Effector CD4-positive, alpha-beta T cell (primary cell): Measurements from ENCODE around the gene MRGPRX3. TPM values are rescaled to one million over a fixed set of nuclear protein-coding genes. Genes with fewer than 3 reads are reported as not detected.
"Not testable (repeated sequence)": the region's sequence is repeated elsewhere in the genome, so short reads cannot be mapped to it uniquely, and the experiment has no call there.

Experiments used
- DNase-seq: peaks from one replicate; pipeline ENCODE4 v3.0.0-alpha.2; 2020
- total RNA-seq: gene quantifications from one replicate; lab custom pipeline; 2026; lab: John Stamatoyannopoulos, UW

MRGPRX3 gene
- not detected for total RNA-seq

DNA sequence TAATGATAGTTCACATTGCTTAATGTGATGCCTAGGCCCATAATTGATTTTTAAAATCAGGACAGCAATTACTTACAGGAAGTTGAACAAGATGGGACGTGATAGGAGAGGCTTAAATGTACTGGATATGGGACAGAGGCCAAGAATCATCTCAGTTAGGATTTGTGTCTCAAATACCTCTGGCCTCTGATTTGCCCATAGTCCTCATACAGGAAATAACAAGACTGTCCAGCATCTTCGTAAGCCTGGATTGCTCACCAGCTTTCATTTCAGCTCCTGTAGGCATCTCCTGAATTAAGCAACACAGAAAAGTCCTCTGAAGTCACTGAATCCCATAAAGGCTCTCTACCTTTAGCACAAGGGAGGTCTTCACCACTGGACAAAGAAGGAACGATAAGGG, at the start of gene MRGPRX3:
Gene MRGPRX3 (plus strand): TSS at position 231 of the 400 bp plus-strand sequence. CDS start 4,632 bp downstream, outside the sequence.
- no peak for DNase-seq

- DNase-seq = no peak
Measured at GRCh38 chr11:18088366-18088765, 44.0 kb upstream of the MRGPRX3 start.

DNA sequence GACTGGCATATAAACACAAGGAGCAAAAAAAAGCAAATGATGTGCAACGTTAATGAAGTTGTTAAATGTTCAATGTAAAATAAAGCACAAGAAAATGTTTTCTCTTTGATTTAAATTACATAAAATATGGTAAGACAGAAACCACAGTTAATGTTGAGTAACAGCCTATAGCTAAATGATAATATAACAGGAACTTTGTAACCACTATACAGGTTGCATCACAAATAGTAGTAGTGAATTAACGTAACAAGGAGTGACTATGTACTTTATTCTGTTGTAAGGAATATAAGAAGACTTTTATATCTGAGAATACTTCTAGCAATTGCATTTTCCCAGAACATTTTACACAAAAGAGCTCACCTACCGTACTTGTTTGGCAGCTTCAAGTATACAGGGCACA, 43.4 kb upstream of the MRGPRX3 start:
- no peak for DNase-seq

GRCh38 chr11:18091731-18092130, 40.6 kb upstream of the MRGPRX3 start:
- no peak for DNase-seq

- DNase-seq = no peak
Measured at GRCh38 chr11:18093959-18094358, 38.4 kb upstream of the MRGPRX3 start.

DNA sequence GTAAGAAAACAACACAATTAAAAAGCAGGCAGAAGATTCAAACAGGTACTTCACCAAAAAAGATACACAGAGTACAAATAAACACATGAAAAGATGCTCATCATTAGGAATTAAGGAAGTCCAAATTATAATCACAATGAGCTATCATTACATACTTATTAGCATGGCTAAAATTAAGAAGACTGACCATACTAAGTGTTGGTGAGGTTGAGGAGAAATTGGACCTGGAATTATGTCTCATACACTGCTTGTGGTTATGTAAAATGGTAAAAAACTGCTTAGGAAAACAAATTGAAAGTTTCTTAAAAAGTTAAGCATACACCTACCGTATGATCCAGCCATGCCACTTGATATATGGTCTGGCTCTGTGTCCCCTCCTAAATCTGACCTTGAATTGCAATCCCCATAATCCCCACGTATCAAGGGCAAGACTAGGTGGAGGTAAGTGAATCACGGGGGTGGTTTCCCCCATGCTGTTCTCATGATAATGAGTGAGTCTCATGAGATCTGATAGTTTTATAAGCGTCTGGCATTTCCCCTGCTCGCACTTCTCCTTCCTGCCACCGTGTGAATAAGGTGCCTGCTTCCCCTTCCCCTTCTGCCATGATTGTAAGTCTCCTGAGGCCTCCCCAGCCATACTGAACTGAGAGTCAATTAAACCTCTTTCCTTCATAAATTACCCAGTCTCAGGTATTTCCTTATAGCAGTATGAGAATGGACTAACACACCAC, 31.3 kb upstream of the MRGPRX3 start:
- DNase-seq = no peak

GRCh38 chr11:18105086-18105801, 27.1 kb upstream of the MRGPRX3 start:
- no peak for DNase-seq

DNA sequence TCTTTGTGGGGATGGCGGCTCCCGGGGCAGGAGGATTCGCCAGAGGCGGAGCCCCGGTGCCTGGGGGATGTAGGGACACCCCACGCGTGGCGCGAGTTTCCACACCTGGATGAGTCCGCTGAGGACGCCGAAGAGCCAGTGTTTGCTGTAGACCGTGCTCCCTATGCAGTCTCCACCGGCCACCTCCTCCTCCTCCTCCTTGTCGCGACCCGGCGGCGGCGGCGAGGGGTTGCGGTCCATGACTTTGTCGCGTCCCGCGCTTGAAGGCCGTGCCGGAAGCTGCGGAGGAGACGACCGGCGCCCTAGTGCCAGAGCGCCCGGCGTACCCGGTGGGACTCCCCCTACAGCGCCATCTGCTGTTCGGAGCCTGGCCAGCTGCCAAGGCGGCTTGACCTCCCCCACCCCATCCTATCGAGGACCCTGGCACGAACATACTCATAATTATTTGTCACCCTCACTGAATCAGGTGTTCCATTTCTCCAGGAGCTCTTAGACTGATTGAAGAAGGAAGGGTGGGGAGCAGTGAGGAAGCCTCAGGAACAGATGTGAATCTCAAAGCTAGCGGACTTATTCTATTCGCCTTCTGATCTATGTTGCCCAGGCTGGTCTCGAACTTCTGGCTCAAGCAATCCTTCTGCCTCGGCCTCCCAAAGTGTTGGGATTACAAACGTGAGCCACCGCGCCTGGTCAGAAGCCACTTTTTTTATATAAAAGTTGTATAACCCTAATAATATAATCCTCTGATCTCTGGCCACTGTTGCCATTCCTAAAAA, 26.4 kb upstream of the MRGPRX3 start, which contains the start of gene SAAL1:
Gene SAAL1 (minus strand): TSS at position 281 of the 773 bp plus-strand sequence. CDS start 41 bp downstream, at position 240.
- peak; percentile 84 for DNase-seq

DNA sequence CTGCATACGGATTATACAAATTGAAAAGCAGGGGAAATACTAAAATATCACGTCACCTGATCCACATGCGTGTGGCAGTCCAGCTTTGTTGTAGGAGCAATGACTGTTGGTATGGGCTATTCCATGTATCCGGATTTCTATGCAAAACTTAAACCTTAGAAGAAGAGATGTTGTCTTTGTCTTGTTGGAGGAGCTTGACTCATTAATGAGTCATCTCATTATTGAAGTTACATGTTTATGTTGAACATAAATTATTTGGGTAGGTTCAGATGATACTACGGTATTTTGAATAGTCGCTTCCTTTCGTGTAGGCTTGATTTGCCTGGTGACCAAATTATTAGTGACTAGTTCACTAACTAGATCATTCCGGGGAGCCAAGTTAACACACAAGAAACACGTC, 25.7 kb upstream of the MRGPRX3 start:
- no peak for DNase-seq

DNA sequence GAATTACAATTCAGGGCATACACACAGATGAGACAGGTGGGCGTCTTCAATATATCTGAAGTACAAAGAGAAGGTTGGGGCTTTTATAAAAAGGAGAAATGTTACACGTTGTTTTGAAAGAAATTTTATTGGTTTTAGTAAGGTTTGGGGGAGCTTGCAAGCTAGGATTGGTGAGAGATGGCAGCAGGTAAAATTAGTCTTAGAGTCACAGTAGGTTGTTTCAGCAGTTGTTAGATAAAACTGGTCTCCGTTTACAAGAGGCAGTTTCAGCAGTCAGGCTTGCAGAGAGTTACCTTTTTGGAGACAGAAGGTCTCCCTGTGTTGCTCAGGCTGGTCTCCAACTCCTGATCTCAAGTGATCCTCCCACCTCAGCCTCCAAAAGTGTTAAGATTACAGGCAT, 24.1 kb upstream of the MRGPRX3 start:
- no peak for DNase-seq

GRCh38 chr11:18111005-18111404, 21.4 kb upstream of the MRGPRX3 start:
- no peak for DNase-seq

DNA sequence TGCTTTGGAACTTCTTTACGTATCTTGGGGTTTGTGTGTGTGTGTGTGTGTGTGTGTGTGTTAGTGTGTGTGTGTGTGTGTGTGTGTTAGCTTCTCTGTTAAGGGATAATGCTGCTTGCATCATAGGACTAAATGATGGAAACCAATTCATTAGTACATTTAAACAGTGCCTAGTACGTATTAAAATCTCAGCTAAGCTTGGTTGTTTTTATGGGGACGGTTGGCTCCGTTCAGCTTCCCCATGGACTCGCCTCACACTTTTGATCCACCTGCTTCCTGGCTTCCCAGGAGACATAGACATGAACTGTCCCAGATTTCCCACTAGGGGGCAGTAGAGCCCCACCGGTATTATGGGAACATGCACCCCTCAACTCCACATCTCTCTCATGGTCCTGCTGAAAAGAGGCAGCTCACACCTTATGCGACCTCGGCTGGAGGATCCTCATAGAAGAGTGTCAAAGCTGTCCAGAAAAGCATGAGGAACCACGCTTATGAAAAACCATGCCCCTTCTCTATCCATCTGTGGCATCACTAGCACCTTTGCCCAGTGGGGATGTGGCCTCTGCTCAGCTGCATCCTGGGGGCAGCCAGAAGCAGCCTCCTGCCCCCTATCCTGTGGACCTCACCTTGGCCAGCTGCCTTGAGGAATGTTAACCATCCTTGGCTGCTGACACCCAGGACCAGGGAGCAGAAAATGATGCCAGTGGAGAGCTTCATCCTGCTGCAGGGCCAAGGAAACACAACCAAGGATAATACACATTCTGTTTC, 16.8 kb upstream of the MRGPRX3 start:
- DNase-seq = peak; percentile 54

- DNase-seq = not testable (repeated sequence)
Measured at GRCh38 chr11:18121331-18121828, 11.0 kb upstream of the MRGPRX3 start.

- not testable (repeated sequence) for DNase-seq
Measured at GRCh38 chr11:18131115-18131514, 1.3 kb upstream of the MRGPRX3 start.

DNA sequence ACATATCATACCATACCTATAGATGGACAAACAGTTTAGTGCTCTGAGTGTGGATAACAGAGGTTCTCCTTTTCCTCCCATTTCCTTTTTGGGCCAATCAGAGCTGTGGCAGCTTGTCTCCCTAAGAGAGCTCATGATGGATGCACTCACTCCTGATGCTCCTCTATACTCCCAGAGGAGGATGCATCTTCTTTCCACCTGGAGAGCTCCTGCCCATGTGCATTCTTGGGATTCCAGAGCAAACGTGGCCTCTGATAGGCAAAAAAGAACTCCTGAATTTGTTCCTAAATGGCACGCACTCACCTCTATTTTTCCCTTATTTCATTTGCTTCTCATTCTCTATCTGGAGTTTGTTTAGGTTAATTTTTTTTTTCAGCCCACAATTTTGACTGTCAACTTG, 2.9 kb downstream of the MRGPRX3 start:
- DNase-seq = no peak

GRCh38 chr11:18137186-18137800, 4.9 kb downstream of the MRGPRX3 start:
- no peak for DNase-seq

GRCh38 chr11:18140145-18140544, 7.8 kb downstream of the MRGPRX3 start:
- DNase-seq = no peak

DNA sequence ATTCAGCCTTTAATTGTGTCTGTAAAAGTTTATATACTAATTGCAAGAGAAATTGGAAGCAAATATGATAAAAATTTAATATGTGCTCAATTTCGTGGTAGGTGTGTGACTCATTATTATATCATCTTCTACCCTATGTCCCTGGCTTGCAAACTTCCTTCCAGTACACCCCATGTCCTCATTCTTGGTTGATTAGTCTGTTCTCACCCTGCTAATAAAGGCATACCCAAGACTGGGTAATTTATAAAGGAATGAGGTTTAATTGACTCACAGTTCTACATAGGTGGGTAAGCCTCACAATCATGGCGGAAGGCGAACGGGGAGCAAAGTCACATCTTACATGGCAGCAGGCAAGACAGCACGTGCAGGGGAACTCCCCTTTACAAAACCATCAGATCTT, 11.9 kb downstream of the MRGPRX3 start:
- no peak for DNase-seq

DNA sequence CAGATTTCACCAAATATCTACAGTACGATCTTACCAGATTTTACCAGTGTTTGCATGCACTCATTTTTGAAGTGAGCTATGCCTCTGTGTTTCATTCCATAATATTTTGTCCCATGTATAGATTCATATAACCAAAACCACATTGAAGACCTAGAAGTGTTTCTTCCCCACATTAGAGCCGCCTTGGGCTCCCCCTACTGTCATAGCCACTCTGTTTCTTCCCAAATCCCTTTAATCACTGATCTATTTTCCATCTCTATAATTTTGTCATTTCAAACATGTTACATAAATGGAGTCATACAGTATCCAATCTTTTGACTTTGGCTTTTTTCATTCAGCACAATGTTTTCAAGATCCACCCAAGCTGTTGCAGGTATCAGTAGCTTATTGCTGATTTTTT, 12.7 kb downstream of the MRGPRX3 start:
- no peak for DNase-seq

DNA sequence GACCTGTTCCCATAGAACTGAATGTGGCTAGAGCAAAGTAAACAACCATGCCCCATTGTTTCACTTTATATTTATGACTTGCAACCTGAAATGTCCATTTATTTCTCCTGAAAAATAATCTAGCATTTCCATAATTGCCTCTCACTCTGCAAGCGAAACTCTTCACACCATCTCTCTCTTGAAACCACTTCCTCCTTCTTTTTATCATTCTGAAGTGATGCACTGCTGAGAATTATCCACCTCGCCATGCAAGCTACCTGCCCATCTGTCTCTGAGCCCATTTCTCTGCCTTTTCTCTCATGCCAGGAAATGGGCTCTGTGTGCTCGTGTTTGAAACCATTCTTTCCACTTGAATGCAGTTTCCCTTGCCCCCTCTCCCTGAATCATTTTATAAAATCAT, 13.5 kb downstream of the MRGPRX3 start:
- no peak for DNase-seq

DNA sequence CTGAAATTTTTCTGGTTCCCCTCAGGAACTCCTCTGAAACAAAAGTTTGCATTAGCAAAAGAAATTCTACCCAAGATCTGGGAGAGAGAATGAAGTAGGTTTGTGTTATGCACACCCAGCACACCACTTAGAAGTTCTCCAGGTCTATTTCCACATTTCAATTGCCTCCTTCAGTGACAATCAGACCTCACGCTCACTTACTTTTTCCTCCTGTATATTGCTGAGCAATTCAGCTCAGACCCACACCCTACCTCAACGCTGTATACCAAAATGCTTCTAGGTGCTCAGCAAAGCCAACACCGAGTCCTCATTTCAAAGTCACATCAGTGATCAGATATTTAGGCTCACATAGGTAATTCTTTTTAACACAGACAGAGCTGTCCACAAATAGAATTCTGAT, 19.2 kb downstream of the MRGPRX3 start:
- no peak for DNase-seq

DNA sequence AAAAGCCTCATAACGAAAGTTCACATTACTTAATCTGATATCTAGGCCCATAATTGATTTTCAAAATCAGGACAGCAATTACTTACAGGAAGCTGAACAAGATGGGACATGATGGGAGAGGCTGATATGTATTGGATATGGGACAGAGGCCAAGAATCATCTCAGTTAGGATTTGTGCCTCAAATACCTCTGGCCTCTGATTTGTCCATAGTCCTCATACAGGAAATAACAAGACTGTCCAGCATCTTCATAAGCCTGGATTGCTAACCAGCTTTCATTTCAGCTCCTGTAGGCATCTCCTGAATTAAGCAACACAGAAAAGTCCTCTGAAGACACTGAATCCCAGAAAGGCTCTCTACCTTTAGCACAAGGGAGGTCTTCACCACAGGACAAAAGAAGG, 36.0 kb downstream of the MRGPRX3 start:
- no peak for DNase-seq
